Activated T-cell treated with anti-CD3 and anti-CD28 coated beads for 1 hour (primary cell): ENCODE results near the gene TIAM2.
"Not testable (repeated sequence)": the region's sequence is repeated elsewhere in the genome, so short reads cannot be mapped to it uniquely, and the experiment has no call there.

ENCODE experiments used
- DNase-seq: peaks from one replicate; pipeline ENCODE4 v3.0.0-alpha.2; 2020; ENCODE audit warnings: low read depth

Gene TIAM2

DNA sequence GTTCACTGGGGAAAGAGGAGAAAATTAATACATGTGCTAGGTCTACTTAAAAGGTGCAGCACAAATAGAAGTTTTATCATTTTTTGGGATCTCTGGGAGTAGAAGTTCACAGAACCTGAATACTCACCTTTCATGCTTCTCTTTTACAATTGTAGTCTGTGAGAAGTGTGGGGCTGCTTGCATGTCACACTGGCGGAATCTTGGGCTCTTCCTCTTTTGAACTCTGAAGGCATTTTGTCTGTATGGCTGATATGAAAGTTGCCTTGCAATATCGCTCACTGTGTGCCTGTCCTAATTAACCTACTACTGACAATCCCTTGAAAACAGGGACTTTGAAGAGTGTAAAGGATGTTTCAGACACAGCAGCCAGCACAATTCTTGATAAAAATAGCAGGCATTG lies 202.8 kb downstream of the TIAM2 start:
- DNase-seq, result no peak

DNA sequence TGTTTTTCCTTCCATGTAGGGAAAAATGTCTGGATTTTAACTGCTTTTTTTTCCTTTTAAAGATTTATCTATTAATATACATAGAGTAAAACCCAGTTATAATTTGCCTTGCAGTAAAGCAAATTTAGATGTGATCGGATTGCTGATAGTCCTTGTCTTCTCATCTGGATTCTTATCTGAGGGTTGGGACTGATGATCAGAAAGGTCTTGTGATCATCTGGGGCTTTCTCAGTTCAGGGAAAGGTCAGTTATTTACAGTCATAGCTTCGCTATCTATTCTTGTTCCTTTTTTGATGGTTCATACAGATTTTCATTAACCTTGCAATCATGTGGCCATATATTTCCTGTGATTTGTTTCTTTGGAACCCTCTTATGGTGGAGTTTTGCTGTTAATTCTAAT lies 204.9 kb downstream of the TIAM2 start:
- no peak for DNase-seq

DNA sequence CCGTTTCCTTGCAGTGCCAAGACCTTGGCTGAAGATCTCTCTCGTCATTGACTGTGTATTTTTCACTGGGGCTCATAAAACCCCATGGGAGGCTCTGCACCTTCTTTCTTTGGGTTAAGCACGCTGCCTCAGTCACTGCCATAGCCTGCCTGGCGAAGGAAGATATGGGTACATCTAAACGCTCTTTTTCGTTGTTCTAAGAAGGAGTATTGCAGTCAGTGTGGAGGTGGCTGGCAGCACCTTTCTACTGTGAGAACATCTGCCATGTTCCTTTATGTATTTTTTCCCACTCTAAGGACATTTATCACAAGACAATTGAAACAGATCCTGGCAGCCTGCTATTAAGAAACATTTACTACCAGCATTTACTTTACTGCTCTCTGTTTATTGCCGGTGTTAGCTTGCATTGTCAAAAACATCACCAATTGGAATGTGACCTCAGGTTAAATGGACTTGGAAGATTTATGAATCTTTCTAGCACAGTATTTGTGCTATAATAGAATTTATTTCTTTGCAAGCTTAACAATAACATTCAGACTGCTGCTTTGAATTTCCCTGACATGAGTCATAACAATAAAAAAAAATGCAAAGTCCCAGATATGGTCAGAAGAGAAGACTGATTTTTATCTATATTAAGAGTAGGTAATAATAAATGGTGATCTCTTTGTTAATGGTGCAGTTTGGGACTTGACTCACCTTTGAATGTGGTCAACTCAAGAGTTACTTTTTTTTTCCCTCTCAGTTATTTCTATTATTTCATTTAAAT lies 206.5 kb downstream of the TIAM2 start:
- DNase-seq, result no peak

DNA sequence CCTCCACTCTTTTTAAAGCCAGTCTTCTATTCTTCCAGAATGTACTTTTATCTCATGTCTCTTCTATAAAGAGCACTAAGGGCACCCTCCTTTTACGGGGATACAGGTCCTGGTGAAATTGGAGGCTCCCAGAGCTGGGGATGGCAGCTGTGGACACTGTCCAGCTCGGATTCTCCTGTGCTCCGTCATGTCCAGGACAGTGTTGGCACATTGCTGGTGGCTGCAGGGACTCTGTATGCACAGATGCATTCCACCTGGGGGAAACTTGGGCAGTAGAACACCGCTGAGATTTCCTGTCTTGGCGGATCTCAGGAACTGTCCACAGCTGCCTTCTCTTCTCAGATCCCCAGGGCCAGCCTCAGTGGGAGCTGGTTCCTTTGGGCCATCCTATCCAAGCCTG lies 212.1 kb downstream of the TIAM2 start:
- DNase-seq, result no peak

DNA sequence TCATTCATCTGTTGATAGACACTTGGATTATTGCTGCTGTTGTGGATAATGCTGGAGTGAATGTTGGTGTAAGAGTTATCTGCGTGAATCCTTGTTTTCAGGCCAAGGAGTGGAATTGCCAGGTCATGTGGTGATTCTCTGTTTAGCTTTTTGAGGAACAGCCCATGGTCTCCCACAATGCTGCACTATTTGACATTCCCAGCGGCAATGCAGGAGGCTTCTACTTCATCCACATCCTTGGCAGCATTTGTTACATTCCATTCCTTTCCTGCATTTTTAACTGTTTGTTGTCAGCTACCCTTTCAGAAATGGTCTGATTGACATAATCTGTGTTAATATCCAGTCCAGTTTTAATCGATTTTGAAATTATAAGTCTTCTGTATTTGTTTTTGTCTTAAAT lies 217.0 kb downstream of the TIAM2 start:
- DNase-seq, result no peak

DNA sequence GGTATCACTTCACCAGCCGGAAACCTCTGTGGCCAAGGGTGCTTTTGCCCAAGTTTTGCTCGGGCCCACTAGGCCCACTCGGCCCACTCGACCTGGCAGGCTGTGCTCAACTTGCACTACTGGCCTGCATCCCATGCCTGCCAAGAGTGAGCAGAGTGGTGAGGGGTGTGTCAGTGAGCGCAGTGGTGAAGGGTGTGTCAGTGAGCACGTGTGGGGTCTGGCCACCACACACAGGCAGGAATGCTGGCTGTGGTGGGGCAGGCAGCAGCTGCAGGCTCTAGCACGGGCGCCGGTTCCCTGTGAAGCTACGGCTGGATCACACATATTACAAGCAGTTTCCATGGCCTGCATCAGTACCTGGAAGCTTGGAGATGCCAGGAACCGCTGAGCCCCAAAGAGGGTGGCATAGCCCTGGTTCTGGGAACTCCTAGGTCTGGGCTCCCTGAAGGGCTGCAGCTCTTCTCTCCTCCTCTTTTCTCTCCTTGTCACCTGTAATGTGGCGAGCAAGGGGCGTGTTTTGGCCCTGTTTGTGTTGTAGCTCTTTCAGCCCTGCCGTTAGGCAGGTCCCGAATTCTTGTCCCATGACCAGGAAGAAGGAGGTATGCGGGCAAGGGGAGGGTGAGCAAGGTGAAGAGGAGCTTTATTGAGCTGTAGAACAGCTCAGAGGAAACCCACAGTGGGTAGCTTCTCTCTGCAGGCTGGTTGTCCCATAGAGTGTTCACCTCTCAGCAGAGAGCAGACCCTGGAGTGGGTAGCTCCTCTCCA lies 217.7 kb downstream of the TIAM2 start:
- no peak for DNase-seq

DNA sequence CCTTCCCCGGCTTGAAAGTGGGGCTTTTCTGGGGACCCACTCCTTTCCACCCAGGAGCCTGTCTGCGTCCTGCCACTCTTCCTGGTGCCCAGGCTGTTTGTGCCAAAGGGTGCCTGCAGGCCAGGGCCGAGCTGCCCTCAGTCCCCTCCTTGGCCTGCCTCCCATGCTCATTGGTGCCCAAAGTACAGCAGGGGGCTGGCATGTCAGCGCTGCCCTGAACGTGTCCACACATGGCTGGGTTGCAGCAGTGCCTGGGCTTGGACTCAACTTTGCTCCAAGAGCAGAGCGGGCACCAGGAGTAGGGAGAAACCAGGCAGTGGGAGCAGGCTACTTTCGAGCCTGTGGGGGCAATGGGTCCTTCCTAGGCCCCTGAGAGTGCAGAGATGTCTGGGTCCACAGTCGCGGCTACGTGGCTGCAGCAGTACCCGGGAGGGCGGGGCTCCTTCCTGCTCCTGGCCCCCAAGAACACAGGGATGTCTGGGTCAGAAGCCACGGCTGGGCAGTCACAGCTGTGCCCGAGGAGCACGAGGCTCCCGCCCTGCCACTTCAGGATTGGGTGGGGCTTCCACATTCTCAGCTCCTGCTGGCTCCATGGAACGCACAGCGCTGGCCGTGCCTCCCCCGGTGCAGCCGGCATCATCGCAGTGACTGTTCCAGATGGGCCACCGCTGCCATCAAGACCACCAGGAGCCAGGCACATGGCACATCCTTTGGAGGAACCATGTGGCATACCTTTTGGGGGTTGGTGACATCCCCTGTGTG lies 218.7 kb downstream of the TIAM2 start:
- DNase-seq, result no peak

DNA sequence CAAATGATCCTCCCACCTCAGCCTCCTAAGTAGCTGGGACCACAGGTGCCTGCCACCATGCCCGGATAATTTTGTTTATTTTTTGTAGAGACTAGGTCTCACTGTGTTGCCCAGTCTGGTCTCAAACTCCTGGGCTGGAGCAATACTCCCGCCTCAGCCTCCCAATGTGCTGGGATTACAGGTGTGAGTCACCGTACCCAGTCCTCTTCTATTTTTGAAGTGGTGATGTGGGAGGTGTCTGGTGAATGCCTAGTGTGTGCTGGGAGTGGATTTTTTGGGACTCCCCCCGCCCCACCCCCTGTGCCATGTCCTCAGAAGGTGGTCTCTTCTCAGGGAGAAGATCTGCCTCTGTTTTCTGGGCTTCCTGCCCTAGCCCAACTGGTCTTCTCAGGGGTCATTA lies 220.8 kb downstream of the TIAM2 start:
- DNase-seq, result no peak

DNA sequence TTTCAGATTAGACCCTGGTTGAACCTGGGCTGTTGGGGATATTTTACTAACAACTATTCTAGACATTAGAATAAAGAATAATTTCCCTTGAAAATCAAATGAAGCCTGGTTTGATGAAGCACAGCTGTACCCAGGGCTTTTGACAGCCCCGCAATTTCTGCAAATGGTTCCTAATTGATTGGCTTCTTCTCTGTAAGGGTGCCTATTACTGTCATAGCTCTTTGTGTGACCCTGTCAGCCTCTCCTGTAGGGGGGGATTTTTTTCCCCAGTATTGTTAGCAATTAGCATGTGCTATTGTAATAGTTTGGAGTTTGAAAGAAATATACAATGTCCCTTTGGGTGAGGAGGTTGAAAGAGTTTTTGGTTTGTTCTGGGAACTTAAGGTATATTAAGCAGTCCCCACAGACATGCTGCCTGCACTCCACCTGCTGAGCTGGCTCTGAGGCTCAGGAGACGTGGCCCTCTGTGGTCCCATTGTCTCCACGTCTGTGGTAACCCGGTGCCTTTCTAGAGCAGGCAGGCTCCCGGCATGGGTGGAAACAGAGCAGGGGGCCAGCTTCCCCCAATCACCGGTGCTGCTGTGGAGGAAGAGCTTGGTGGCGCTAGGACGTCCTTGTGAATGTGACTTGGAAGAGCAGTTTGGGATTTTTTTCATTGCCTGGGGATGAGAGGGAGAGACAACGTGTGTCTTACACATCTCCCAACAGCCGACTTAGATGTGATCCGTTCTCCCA lies 221.4 kb downstream of the TIAM2 start:
- DNase-seq, result no peak

DNA sequence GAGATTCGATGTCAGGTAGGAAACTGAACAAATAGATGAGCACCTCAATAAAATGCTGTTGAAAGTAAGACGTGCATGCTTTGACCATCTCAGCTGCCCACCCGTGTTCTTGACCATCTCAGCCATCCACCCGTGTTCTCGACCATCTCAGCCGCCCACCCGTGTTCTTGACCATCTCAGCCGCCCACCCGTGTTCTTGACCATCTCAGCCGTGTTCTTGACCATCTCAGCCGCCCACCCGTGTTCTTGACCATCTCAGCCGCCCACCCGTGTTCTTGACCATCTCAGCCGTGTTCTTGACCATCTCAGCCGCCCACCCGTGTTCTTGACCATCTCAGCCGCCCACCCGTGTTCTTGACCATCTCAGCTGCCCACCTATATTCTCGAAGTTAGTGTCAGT lies 223.6 kb downstream of the TIAM2 start:
- DNase-seq, result not testable (repeated sequence)

DNA sequence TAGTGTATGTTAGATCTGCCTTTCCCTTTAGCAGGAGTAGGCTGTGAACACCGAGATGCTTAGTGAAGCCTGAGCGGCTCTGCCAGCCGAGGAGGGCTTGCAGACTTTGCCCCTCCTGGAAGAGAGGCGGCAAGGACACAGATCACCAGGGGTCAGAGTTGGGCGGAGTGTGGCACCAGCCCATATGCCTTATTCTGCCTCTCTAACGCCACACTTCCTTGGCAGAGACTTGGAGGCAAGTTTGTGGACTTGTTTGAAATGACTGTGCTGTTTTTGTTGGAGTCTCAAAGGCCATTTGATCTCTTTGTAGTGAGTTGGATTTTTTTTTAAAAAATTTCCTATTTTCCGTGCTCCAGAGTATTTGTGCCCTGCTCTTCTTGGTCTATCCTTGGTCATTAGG lies 224.2 kb downstream of the TIAM2 start:
- no peak for DNase-seq

DNA sequence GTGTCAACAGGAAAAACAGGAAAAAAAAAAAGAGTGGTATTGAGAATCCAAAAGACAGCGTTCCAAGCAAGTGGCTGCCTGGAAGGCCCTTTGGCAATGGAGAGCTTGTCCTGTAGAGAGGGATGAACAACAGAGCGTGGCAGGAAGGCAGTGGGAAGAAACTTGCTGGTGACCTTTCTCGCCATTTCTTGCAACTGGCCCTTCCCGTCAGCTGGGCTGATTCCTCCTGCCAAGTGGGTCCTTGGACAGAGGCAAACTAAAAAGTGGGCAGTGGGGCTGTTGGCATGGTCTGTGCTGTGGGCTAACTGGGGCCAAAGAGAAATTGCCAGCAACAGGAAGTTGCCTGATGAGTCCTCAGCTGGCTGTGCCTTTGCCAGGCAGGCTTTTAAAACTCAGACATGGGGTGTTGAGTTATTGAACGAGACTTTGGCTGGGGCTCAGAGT lies 224.8 kb downstream of the TIAM2 start:
- no peak for DNase-seq

DNA sequence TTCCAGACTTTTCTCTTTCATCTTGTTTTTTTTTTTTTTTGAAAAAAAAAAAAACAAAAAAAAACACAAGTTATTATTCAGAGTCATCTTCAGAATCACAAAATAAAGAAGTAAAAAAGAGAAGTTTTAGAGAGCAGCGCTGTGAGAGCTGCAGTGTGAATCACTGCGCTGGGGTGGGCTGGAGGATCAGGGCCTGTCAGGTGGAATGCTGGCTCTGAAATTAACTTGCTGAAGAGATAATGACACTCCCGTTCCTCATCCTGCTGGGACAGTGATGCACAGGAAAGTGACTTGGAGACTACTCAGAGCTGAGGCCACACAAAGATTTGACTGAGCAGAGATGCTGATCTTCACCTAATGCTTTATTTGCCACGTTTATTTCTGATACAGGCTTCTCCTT lies 226.0 kb downstream of the TIAM2 start:
- DNase-seq, result no peak

DNA sequence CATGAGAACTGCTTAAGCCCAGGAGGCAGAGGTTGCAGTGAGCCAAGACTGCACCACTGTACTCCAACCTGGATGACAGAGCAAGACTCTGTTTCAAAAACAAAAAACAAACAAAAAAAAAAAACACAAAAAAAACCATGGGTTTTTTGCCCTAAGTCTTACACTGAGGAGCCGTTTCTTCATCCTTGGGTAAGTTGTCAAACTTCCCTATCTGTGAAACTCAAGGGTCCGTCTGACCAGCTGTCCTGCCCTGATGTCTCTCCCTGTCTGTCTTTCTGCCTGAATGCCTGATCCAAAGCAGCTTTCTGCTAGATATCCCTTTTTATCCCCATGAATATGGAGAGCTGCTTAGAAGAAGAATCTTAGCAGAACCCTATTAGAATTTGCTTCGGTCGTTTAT lies 227.4 kb downstream of the TIAM2 start:
- DNase-seq, result no peak

DNA sequence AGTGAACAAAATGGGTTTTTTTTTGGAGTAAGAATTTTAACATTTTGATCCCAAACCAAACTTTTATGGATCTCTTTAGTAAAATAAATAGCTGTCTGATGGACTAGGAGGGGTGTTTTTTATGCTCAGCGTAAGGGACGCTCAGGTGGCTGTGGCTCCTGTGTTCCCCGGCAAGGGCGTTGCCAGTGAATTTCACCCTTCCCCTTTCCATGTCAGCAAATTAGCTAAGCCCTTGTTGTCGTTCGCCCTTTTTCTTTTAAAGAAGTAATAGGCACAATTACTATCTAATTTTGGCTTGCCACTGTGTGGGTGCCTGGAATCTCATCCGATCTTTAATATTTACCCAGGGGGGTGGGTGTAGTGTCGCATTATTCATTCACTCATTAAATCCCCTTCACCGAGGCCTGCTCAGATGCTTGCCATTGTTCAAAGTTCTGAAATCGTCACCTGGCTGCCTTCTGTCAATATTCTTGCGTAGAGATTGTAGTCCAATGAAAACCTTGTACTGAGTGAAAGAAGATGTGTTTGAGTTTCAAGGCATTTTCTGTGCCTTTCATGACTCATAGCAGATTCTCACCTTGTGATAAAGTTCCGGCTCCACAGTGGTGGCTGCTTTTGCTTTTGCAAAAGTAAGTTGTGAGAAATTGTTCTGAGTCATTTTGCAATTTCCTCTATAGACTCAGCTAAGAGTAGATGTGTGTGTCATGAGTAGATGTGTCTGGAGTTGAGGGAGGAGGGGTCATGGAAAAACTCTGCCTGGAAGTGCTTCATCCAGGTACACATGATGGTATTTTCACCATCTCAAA lies 228.7 kb downstream of the TIAM2 start:
- no peak for DNase-seq

DNA sequence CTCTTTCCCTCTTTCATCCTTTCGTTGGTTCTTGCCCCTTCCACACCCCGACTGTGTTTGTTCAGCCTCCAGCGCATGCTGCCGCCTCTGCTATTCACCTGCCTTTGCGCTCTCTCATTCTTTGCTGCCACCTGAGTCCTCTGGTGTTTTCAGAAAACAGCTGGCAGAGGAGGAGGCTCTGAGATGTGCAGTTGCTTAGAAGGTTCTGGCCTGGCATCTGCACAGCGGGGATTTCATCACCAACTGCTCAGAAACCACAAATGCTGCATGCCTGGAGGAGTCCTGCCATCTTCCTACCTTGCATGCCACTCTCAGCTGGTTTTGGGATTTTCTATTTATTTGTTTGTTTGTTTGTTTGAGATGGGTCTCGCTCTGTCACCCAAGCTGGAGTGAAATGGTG lies 229.5 kb downstream of the TIAM2 start:
- DNase-seq, result no peak

DNA sequence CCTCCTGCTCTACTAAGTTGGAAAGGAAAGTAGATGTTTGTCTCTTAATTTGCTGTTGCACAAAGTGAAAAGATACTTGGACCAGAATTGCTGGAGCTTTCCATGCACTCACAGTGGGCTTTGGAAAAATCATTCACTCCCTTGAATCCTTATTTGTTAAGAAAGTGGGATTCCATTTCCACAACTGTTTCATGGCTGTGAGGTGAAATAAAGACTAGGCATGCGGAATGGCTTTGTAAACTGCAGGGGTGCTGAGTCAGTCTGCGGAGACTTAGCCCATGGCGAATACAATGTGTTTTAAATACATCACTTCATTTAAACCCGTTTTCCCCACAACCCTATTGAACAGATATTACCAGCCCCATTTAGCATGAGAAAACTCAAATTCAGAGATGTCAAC lies 231.9 kb downstream of the TIAM2 start:
- no peak for DNase-seq

DNA sequence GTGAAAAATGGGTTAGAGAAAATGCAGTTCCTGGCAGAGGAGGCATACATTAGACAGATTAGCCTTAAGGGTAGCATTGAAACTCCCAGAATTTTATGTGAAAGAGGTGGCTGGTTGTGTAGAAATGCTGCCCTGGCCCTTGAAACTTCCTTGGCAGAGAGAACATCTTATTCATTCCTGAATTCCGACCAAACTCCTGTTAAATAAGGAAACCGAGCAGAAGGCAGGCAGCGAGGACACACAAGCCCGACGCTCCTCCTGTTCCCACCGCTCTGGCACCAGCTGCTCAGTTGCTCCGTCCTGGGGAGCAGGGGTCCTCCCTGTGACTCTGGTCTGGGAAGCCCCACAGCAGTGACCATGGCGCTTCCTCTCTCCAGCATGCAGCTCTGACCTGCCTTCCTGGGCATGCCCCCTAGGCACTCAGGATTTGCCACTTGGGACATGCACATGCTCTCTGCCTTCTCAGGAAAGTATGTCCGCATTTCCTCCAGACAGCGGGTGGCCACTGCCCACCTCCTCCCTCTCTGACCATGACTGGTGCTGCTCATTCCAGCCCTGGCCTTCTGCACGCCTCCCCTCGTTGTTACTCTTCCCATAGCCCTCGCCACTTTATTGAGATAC lies 233.5 kb downstream of the TIAM2 start:
- no peak for DNase-seq

DNA sequence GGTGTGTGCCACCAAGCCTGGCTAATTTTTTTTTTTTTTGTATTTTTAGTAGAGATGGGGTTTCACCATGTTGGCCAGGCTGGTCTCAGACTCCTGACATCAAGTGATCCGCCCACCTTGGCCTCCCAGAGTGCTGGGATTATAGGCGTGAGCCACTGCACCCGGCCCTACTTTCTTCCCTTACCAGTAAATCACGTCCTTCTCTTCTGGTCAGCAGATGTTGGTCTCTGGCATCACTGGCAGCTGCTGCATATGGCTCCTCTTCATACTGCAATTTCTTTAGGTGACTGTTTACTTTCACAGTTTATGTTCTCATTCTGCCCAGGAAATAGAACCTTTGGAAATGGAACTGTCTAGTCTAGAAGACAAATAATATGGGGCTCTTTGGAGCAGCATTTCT lies 235.9 kb downstream of the TIAM2 start:
- DNase-seq, result not testable (repeated sequence)

DNA sequence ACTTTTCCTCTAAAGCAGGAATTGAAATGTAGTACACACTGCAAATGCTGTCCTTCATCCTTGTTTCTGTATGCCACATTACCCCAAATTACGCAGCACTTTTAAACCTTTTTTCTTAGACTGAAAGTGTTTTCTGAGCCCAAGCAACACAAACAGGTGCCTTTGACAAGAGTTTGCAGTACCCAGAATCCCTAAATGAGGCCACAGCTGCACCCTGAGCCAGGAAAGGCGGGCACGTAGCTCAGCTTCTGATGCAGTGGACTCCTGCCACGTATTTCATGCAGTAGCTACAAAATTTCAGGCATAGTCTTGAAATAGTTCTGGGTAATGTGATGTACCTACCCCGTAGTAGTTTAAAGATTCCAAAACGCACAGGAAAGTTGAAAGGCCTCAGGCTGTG lies 237.7 kb downstream of the TIAM2 start:
- no peak for DNase-seq

DNA sequence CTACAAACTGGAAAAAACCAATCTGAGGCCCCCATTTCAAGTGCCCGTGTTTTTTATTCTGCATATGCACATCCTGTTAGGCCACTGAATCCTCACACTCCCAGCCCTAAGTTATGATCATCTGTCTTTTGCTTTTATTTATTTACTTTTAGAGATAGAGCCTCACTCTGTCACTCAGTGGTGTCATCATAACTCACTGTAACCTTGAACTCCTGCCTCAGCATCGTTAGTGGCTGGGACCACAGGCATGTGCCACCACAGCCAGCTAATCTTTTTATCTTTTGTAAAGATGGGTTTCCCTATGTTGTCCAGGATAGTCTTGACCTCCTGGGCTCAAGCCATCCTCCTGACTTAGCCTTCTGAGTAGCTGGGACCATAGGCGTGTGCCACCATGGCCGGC lies 239.1 kb downstream of the TIAM2 start:
- no peak for DNase-seq
